Brain microvascular endothelial cell (primary cell): ENCODE measurements around the gene WDR43.

ENCODE experiments used
- DNase-seq: peaks from one replicate; pipeline ENCODE4 v3.0.0-alpha.2; 2020
- H3K27ac ChIP-seq: fragments of 250-450 bp; sonication (Bioruptor Pico); 2 replicates; pipeline ENCODE4 v1.5.1; 2020; ENCODE audit warnings: mild to moderate bottlenecking, moderate library complexity
- H3K27me3 ChIP-seq: fragments of 250-450 bp; sonication (Bioruptor Pico); replicated peaks from 2 replicates; pipeline ENCODE4 v1.5.1; 2020; ENCODE audit warnings: mild to moderate bottlenecking
- H3K36me3 ChIP-seq: fragments of 250-450 bp; sonication (Bioruptor Pico); replicated peaks from 2 replicates; pipeline ENCODE4 v1.5.1; 2020; ENCODE audit warnings: mild to moderate bottlenecking
- H3K4me3 ChIP-seq: 2 replicates; pipeline ENCODE4 v1.5.1; 2011; ENCODE audit warnings: low read depth, mild to moderate bottlenecking, control low read depth, low read length, moderate library complexity
- in situ Hi-C: cut with HindIII; loops from 2 replicates; pipeline ENCODE4 v1.10.0; 2017; ENCODE audit warnings: low sequenced_read_pairs, low pct_ligation_motif_present
- TF ChIP-seq, protein P1 (sequence below): IDR thresholded peaks from 2 replicates; pipeline ENCODE4 v1.5.1; 2011; ENCODE audit warnings: low read depth, mild to moderate bottlenecking, moderate library complexity, low read length, control low read depth, inconsistent platforms; ENCODE audit errors: missing control alignments

Gene WDR43

DNA sequence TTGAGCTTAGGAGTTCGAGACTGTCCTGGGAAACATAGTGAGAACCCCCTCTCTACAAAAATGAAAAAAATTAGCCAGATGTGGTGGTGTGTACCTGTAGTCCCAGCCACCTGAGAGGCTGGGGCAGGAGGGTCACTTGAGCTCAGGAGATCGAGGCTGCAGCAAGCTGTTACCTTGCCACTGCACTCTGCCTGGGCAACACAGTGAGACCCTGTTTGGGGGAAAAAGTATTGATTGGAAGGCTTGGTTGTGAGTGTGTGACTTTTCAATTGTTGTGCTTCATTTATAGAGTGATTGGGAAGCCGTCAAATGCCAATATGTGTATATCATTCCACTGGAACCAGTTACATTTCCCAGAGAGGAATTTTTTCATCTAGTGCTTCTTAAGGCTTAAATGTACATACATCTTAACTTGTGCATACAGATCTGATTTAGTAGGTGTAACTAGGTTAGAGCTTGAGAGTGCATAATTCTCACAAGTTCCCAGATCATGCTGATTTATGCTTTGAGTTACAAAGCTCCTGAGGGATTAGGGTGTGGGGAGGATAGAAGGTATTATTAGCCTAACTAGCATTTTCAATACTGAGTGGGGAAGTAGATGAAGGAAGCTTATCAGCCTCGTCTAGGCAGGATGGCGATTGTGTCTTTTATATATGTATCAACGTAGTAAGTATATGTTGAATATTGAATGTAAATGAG, 15.3 kb downstream of the WDR43 start:
- in situ Hi-C loops = no loop called here
- H3K4me3 ChIP-seq = no peak overlapping the region
- DNase-seq = no peak
- H3K27ac ChIP-seq = no peak overlapping the region
- no peaks in the 10 kb centered on the region for H3K27me3 ChIP-seq
- TF ChIP-seq, protein P1, sequence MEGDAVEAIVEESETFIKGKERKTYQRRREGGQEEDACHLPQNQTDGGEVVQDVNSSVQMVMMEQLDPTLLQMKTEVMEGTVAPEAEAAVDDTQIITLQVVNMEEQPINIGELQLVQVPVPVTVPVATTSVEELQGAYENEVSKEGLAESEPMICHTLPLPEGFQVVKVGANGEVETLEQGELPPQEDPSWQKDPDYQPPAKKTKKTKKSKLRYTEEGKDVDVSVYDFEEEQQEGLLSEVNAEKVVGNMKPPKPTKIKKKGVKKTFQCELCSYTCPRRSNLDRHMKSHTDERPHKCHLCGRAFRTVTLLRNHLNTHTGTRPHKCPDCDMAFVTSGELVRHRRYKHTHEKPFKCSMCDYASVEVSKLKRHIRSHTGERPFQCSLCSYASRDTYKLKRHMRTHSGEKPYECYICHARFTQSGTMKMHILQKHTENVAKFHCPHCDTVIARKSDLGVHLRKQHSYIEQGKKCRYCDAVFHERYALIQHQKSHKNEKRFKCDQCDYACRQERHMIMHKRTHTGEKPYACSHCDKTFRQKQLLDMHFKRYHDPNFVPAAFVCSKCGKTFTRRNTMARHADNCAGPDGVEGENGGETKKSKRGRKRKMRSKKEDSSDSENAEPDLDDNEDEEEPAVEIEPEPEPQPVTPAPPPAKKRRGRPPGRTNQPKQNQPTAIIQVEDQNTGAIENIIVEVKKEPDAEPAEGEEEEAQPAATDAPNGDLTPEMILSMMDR = no peak
- H3K36me3 ChIP-seq = peaks cover 64% of the 10 kb centered on the region

GRCh38 chr2:28915939-28916338, 21.5 kb downstream of the WDR43 start:
- H3K36me3 ChIP-seq = peaks cover 39% of the 10 kb centered on the region
- in situ Hi-C loops = no loop called here
- H3K27ac ChIP-seq = no peak overlapping the region
- DNase-seq = no peak
- TF ChIP-seq, protein P1 = no peak
- H3K4me3 ChIP-seq = no peak overlapping the region
- H3K27me3 ChIP-seq = no peaks in the 10 kb centered on the region

DNA sequence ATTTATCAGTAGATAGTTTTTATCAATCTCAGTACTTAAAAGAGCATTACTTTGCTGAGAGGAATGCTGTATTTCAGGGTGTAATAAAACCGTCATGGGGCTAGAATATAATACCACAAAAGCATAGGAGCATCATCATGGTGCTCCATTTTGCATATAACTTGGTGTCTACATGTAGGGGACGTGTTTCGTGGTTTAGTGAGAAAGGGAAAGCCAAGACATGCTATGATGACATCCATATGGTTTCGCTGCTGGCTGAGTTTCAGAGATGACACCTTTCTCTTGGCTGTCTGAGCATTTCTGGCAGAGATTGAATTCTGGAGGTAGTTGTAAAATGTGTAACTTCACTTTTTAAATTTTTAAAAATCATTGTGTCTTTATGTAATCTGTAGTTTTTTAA, 32.4 kb downstream of the WDR43 start:
- in situ Hi-C loops = no loop called here
- Histone ChIP-seq H3K27ac (no peak overlapping the region), H3K36me3 (peaks cover 57% of the 10 kb centered on the region), H3K27me3 (no peaks in the 10 kb centered on the region), H3K4me3 (no peak overlapping the region)
- DNase-seq = no peak
- TF ChIP-seq, protein P1 = no peak

DNA sequence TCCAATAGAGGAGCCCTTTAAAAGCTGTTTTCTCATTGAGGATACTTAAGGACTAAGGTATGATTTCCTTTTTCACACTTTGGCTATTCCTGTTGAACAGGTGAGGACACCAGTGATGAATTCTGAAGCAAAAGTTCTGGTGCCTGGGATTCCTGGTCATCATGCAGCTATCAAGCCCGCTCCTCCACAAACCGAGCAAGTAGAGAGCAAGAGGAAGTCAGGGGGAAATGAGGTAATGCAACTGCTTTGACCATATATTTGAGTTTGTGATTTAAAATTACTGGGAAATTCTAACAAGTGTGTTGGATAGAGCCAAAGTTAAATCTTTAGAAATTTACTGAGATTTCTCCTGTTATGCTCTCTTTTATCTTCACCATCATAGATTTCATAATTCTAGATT, 33.0 kb downstream of the WDR43 start:
- DNase-seq = no peak
- TF ChIP-seq, protein P1 = no peak
- in situ Hi-C loops = no loop called here
- no peak overlapping the region for H3K4me3 ChIP-seq
- H3K27me3 ChIP-seq = no peaks in the 10 kb centered on the region
- H3K36me3 ChIP-seq = peaks cover 63% of the 10 kb centered on the region
- H3K27ac ChIP-seq = no peak overlapping the region

DNA sequence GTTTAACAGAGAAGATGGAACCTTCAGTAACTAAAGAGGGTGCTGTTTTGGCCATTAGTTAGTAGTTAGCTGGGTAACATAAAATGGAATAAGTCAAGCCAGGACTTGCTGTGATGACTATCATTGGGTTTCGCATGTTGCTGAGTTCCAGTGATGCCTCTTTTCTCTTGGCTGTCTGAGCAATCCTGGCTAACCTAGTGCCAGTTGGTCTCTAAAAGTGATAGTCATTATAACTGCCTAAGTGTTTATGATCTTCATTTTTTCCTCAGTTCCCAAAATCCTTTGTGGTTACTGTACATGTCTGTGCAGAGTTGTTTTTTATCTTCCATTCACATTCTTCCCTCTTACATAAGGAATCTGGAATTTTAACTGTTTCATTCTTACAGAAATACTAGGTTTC, 33.4 kb downstream of the WDR43 start:
- in situ Hi-C loops = no loop called here
- TF ChIP-seq, protein P1 = no peak
- H3K27me3 ChIP-seq = no peaks in the 10 kb centered on the region
- no peak overlapping the region for H3K4me3 ChIP-seq
- H3K27ac ChIP-seq = no peak overlapping the region
- DNase-seq = no peak
- H3K36me3 ChIP-seq = peaks cover 66% of the 10 kb centered on the region

GRCh38 chr2:28929581-28929980, 35.1 kb downstream of the WDR43 start:
- Histone ChIP-seq H3K36me3 (peaks cover 62% of the 10 kb centered on the region), H3K27ac (no peak overlapping the region), H3K27me3 (no peaks in the 10 kb centered on the region), H3K4me3 (no peak overlapping the region)
- in situ Hi-C loops = no loop called here
- no peak for DNase-seq
- TF ChIP-seq, protein P1 = no peak
